Urinary bladder (tissue), 4 donors: ENCODE results near the gene GLTP. TPM values are rescaled to one million over a fixed set of nuclear protein-coding genes. Genes with fewer than 3 reads are reported as not detected.
"Not testable (repeated sequence)": the region's sequence is repeated elsewhere in the genome, so short reads cannot be mapped to it uniquely, and the experiment has no call there.

ENCODE experiments used
- DNase-seq: peaks from one replicate; pipeline ENCODE4 v3.0.0-alpha.2; 2015; ENCODE audit errors: extremely low spot score
- H3K27ac ChIP-seq: one replicate; pipeline ENCODE4 v1.5.1; 2013; ENCODE audit warnings: low read depth, mild to moderate bottlenecking, moderate library complexity
- H3K36me3 ChIP-seq: one replicate; pipeline ENCODE4 v1.6.1; 2013; ENCODE audit warnings: mild to moderate bottlenecking, moderate library complexity; ENCODE audit not compliant: insufficient read depth
- H3K4me1 ChIP-seq: one replicate; pipeline ENCODE4 v1.6.1; 2013; ENCODE audit warnings: mild to moderate bottlenecking, moderate library complexity; ENCODE audit not compliant: insufficient read depth
- H3K4me3 ChIP-seq: one replicate; pipeline ENCODE4 v1.5.1; 2013; ENCODE audit warnings: low read depth, low read length
- WGBS: extraction: QIAGEN DNeasy Blood & Tissue Kit; methylation state at CpG from one replicate; pipeline ENCODE4 v1.1.7; 2013; 5-methylcytosine and 5-hydroxymethylcytosine counted together
- polyA plus RNA-seq: library from polyadenylated mRNA; stranded (reverse); fragments of 200-250 nt; gene quantifications from one replicate; pipeline ENCODE4 v1.2.3, GENCODE V29; 2013
- total RNA-seq: library from RNA; depleted of rRNA; stranded (reverse); fragments of >200 nt; gene quantifications from one replicate; pipeline ENCODE4 v1.2.3, GENCODE V29; 2014
- donor health status: healthy with polysubstance abuse.
- donor health status: healthy.

Gene GLTP, protein sequence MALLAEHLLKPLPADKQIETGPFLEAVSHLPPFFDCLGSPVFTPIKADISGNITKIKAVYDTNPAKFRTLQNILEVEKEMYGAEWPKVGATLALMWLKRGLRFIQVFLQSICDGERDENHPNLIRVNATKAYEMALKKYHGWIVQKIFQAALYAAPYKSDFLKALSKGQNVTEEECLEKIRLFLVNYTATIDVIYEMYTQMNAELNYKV
- total RNA-seq (60.2 TPM), polyA plus RNA-seq (26.0 TPM)

DNA sequence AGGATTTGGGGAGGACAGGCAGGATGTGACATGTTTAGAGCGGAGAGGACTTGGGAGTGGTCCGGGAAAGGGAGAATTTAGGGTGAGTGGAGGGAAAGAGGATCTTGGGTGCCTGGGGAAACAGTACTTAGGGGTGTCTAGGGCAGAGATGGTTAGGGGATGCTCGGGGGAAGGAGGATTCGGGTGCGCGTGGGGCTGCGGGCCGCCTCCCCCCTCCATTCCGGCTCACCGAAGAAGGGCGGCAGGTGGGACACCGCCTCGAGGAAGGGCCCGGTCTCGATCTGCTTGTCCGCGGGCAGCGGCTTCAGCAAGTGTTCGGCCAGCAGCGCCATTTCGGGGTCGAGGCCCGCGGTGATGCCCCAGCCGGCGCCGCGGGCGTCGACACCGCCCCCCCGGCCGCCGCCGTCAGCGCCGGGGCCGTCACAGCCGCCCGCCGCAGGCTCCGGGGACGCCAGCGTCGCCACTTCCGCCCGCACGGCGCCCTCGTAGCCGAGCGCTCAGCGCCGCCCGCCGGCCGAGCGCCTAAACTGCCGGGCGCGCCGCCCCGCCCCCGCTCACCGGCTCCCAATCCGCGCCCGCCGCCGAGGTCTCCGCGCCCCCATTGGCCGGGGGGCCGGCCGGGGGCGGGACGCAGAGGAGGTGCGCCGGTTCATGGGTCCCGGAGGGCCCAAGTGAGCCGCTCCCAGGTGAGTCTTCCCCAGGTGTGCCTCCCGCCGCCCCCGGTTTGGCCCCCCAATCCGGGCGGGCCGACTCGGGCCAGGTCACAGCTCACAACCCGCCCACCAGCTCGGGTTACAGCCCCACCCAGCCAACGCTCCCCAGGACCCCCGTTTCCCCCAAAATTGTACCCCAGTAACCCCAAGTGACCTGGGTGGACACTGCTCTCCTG, at the start of gene GLTP:
Gene GLTP, minus strand, starts transcription at position 499 of the 889 bp plus-strand sequence. Its CDS starts 167 bp downstream, at position 332.
- DNase-seq = no peak
- Histone ChIP-seq H3K4me3 (peak within 1 kb of the TSS; percentile 66), H3K27ac (peak within 1 kb of the TSS; percentile 49), H3K4me1 (no peaks in the 10 kb centered on the region), H3K36me3 (no peaks in the 10 kb centered on the region)
- WGBS = under 1% methylated on average over 92 of the region's 92 CpGs

DNA sequence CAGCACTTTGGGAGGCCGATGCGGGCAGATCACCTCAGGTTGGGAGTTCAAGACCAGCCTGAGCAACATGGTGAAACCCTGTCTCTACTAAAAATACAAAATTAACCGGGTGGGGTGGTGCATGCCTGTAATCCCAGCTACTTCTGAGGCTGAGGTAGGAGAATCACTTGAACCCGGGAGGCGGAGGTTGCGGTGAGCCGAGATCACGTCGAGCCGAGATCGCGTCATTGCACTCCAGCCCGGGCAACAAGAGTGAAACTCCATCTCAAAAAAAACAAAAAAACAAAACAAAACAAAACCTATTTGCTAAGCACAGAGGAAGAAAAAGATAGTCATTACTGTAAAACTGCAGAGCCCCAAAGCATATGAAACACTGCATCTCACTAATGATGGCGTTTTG, 49.0 kb upstream of the GLTP start:
- H3K27ac ChIP-seq, H3K4me1 ChIP-seq, H3K36me3 ChIP-seq, DNase-seq, H3K4me3 ChIP-seq: not testable (repeated sequence)
- WGBS = 91% methylated on average over 14 of the region's 14 CpGs

DNA sequence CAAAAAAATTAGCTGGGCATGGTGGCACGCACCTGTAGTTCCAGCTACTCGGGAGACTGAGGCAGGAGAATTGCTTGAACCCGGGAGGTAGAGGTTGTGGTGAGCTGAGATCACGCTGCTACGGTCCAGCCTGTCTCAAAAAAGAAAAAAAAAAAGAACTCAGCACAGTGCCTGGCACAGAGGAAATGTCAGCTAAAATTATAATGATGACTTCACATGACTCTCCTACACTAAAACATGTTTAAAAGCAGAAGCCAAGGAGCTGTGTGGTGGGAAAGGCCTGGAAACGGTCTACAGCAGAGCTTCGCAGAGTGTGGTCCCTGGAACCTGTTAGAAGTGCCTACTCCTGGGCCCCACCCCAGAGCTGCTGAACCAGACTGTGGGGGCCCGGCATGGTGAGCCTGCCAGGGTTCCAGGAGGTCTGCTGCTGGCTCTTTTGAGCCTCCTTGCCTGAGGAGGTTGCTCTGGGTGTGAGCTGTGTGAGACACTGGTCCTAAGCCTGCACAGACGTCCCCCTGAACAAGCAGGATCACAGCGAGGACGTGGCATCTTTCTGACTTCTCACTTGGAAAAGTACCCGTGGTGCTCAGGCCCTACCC, 47.8 kb upstream of the GLTP start:
- Histone ChIP-seq H3K4me1 (no peaks in the 10 kb centered on the region), H3K36me3 (peaks cover 2% of the 10 kb centered on the region), H3K27ac (no peak overlapping the region), H3K4me3 (no peak overlapping the region)
- DNase-seq = no peak
- WGBS = 94% methylated on average over 12 of the region's 12 CpGs

DNA sequence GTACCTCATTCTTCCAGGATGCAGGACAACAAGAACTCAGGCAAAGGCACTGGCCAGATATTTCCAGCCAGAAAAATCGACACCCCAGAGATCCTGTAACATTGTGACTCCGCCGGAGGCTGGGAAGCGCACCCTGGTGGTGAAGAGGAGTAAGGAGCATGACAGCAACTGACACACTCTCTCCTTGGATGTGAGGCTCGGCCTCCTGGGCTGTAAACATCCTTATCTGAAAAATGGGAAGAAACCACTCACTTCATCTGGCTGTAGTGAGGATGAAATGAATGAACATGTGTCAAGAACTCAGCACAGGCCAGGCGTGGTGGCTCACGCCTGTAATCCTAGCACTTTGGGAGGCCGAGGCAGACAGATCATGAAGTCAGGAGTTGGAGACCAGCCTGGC, 47.3 kb upstream of the GLTP start:
- Histone ChIP-seq H3K4me1 (no peaks in the 10 kb centered on the region), H3K36me3 (peaks cover 2% of the 10 kb centered on the region), H3K27ac (no peak overlapping the region), H3K4me3 (no peak overlapping the region)
- WGBS = 78% methylated on average over 8 of the region's 8 CpGs
- DNase-seq = no peak

DNA sequence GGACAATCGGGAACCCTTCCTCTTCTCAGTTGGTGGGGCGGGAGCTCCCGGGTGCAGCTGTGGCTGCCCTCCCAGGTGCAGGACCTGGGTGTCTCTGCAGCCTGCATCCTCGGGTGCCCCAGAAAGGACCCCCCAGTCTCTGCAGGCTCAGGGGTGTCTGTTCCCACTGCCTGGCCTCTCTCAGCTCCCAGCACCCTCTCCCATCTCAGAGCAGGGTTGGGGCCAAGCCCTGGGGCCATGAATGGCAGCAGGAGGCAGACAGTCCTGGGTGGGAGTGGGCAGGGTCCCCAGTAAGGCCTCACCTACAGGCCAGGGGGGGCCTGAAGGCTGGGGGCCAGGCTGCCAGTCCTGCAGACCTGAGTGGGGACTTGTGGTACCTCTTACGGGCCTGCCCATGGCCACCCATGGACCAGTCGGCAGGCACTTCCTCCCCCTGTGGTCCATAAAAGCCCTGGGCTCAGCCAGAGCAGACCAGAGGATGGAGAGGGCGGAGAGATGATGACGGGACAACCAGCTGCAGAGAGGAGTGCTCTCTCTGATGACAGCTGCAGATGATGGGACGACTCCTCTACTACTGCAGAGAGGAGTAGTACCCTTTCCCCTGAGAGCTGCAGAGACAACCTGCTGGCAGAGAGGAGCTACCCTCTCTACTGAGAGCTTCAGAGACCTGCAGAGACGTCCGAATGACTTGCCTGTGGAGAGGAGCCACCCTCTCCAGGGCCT, 46.3 kb upstream of the GLTP start:
- no peak for DNase-seq
- no peaks in the 10 kb centered on the region for H3K4me1 ChIP-seq
- WGBS = 89% methylated on average over 11 of the region's 11 CpGs
- no peak overlapping the region for H3K27ac ChIP-seq
- H3K36me3 ChIP-seq = peaks cover 2% of the 10 kb centered on the region
- no peak overlapping the region for H3K4me3 ChIP-seq

DNA sequence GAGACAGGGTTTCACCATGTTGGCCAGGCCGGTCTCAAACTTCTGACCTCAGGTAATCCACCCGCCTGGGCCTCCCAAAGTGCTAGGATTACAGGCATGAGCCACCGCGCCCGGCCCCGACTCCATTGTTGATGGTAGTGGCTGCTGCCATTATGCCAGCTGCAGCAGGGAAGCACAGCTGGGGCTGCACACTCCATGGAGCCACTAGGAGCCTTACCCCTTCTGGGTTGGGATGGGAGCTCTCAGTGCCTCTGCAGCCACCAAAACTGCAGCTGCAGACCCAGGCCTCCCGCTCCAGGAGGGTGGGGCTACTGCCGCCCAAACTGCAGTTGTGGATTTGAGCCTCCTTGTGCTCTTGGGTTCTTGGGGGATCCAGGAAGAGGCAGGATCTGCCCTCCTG, 45.7 kb upstream of the GLTP start:
- H3K27ac ChIP-seq = no peak overlapping the region
- no peak for DNase-seq
- 93% methylated on average over 8 of the region's 8 CpGs for WGBS
- H3K4me3 ChIP-seq = no peak overlapping the region
- no peaks in the 10 kb centered on the region for H3K4me1 ChIP-seq
- H3K36me3 ChIP-seq = no peaks in the 10 kb centered on the region

DNA sequence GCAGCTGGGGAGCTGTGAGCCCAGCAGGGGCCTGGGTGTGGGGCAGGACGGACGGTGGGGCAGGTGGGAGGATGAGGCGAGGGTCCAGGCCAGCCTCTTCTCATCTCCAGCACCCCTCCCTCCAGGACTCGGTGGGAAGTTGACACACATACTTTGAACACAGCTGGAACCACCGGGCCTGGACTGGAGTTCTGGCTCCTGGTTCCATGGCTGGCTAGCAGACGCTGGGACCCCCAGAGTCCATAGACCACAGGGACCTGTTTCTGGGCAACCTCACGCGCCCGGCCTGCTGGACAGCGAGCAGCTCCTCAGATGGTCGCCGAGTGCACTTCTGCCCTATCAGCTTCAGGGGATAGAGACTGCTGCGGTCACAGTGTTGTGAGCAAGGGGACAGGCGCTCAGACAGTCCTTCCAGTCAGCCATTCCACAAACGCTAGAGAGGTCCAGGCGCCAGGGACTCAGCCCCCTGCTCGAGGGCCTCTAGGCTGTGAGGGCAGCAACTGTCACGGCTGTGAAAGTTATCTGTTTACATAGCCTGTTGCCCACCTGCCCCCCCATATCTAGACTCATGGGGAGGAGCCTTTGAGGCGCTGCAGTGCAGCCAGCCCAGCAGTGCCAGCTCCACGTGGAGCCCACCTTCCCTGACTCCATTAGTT, 45.0 kb upstream of the GLTP start:
- H3K4me3 ChIP-seq = no peak overlapping the region
- no peak for DNase-seq
- H3K36me3 ChIP-seq = no peaks in the 10 kb centered on the region
- H3K27ac ChIP-seq = no peak overlapping the region
- 58% methylated on average over 20 of the region's 20 CpGs for whole genome bisulfite sequencing
- no peaks in the 10 kb centered on the region for H3K4me1 ChIP-seq

DNA sequence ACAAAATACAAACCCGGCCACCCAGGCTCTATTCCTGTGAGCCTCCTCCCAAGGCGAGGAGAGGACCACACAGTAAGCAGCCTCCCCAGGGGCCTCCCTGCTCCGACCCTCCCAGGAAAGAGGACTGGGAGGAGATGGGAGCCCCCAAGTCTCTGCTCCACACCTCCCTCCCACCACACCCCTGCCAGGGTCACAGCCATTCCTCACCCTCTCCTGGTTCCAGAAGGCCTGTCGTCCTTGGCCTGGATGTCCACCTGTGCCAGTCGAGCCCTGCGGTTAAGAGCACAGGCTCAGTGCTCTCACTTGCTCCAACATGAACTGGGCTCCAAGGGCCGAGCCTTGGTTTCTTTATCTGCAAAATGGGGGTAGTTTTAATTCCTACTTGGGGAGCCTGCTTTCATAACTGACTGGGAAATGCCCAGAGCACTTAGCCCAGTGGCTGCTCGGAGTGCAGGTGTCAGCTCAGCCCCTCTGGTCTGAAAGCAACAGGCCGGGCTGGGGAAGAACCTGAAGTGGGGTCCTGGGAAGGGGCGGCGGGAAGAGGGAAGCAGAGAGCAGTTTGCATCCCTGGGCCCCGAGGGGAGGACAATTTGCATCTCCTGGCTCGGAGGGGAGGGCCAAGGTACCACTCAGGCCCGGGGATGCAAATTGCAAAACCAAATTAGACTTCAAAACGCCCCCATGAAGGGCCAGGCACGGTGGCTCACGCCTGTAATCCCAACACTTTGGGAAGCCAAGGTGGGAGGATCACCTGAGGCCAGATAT, 43.3 kb upstream of the GLTP start:
- no peak overlapping the region for H3K4me3 ChIP-seq
- WGBS = 72% methylated on average over 17 of the region's 17 CpGs
- no peaks in the 10 kb centered on the region for H3K36me3 ChIP-seq
- H3K27ac ChIP-seq = no peak overlapping the region
- no peaks in the 10 kb centered on the region for H3K4me1 ChIP-seq
- no peak for DNase-seq

DNA sequence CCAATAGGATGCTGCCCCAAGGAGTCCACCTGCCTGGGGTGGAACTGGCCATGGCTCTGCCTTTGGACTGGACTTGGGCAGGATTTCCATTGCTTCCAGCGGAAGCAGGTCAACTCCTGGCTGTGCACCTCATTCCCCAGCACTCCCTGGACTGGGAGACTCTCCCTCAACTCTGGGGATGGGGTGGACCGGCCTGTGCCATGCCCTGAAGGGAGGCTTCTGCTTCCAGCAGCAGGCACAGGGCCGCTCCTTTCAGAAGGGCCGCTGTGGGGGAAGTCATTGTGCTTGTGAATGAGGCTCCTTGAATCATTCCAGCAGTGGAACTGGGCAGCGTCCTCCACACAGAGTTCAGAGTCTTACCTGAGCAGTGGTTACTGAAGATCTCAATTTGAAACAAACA, 42.7 kb upstream of the GLTP start:
- no peak for DNase-seq
- WGBS = 82% methylated on average over 5 of the region's 5 CpGs
- H3K36me3 ChIP-seq = no peaks in the 10 kb centered on the region
- H3K4me3 ChIP-seq = no peak overlapping the region
- no peak overlapping the region for H3K27ac ChIP-seq
- H3K4me1 ChIP-seq = no peaks in the 10 kb centered on the region

DNA sequence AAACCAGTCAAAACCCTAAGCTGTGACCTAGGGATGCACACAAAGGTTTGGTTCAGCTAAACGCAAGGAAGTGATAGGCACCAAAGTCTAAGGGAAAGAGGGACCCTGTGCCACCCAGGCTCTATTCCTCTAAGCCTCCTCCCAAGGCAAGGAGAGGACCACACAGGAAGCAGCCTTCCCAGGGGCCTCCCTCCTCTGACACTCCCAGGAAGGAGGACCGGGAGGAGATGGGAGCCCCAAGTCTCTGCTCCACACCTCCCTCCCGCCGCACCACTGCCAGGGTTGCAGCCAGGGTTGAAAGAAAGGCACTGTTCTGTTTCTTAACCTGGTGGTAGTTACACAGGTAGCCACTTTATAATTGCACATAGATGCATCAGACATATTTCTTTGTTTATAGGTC, 41.6 kb upstream of the GLTP start:
- no peak for DNase-seq

DNA sequence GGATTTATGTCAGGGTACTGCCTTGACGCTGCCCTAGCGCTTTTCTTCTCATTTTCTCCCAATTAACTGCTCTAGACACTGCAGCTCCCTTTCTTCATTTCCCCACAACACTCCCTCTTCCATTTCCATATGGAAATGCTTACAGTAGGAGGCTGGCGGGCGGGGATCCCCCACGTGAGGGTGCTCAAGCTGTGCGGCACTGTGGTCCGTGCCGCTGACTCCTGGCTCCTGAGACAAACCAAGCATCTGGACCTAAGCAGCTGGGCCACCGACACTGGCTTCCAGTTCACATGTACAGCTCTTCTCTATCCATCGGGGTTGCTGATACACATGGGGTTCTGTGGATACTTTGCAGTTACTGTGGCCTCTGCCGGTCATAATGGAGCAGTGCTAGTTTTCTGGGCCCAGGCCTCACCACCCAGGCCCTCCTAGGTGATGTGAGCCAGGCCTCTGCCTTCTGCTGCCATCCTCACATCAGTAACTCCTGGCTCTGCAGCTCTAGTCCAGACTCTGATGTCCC, 40.0 kb upstream of the GLTP start:
- peaks cover 2% of the 10 kb centered on the region for H3K36me3 ChIP-seq
- DNase-seq = no peak
- 88% methylated on average over 11 of the region's 11 CpGs for WGBS
- no peak overlapping the region for H3K27ac ChIP-seq
- H3K4me1 ChIP-seq = no peaks in the 10 kb centered on the region
- no peak overlapping the region for H3K4me3 ChIP-seq

More for the DNA sequence above, 41.6 kb upstream of the GLTP start:
- no peaks in the 10 kb centered on the region for H3K36me3 ChIP-seq
- no peaks in the 10 kb centered on the region for H3K4me1 ChIP-seq
- no peak overlapping the region for H3K4me3 ChIP-seq
- 72% methylated on average over 4 of the region's 4 CpGs for WGBS
- H3K27ac ChIP-seq = no peak overlapping the region

DNA sequence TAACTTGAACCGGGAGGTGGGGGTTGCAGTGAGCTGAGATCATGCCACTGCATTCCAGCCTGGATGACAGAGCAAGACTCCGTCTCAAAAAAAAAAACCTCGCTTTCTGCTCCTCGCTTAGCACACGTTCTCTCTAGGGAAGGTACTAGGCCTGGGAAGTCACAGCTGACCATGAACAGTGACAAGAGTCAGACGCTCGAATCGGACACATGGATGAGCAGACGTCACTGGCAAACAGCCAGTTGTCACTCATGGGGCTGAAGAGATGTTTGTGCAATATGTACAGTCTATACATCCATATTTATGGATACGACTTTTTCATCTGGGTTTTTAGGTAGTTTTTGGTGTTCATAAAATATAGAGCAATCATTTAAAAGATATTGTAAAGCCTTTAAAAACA, 39.1 kb upstream of the GLTP start:
- Histone ChIP-seq H3K4me1 (no peaks in the 10 kb centered on the region), H3K27ac (no peak overlapping the region), H3K4me3 (no peak overlapping the region), H3K36me3 (peaks cover 8% of the 10 kb centered on the region)
- no peak for DNase-seq
- 81% methylated on average over 10 of the region's 10 CpGs for WGBS
